Epidermal melanocyte (primary cell): ENCODE data around the gene OR52B2.

Source experiments
- DNase-seq: peaks from one replicate; pipeline ENCODE4 v3.0.0; 2011; ENCODE audit warnings: low spot score; ENCODE audit not compliant: insufficient read length

The OR52B2 gene

GRCh38 chr11:6170226-6170625 lies at the start of gene OR52B2:
Gene OR52B2 (minus strand): TSS chr11:6170326. CDS start chr11:6170326, 0 bp downstream.
- DNase-seq, result no peak

GRCh38 chr11:6219359-6219758 lies 49.2 kb upstream of the OR52B2 start:
- no peak for DNase-seq

GRCh38 chr11:6217722-6218121 lies 47.6 kb upstream of the OR52B2 start:
- DNase-seq, result no peak

- no peak for DNase-seq
Measured at GRCh38 chr11:6216501-6216900, 46.4 kb upstream of the OR52B2 start.

- no peak for DNase-seq
Measured at GRCh38 chr11:6214530-6214929, 44.4 kb upstream of the OR52B2 start.

GRCh38 chr11:6210274-6210955 lies 40.3 kb upstream of the OR52B2 start:
- DNase-seq, result no peak

- no peak for DNase-seq
Measured at GRCh38 chr11:6209801-6210200, 39.7 kb upstream of the OR52B2 start.

- no peak for DNase-seq
Measured at GRCh38 chr11:6206456-6207180, 36.5 kb upstream of the OR52B2 start.

- DNase-seq, result no peak
Measured at GRCh38 chr11:6205366-6205765, 35.2 kb upstream of the OR52B2 start, which contains the start of gene C11orf42. Gene C11orf42 (plus strand): TSS chr11:6205557. CDS start chr11:6205616, 59 bp downstream.

- DNase-seq, result no peak
Measured at GRCh38 chr11:6204706-6205105, 34.6 kb upstream of the OR52B2 start.

GRCh38 chr11:6203327-6203726 lies 33.2 kb upstream of the OR52B2 start:
- DNase-seq, result no peak

GRCh38 chr11:6202041-6202440 lies 31.9 kb upstream of the OR52B2 start:
- DNase-seq, result no peak

GRCh38 chr11:6201481-6201880 lies 31.4 kb upstream of the OR52B2 start:
- DNase-seq, result no peak

GRCh38 chr11:6200975-6201374 lies 30.8 kb upstream of the OR52B2 start:
- DNase-seq, result no peak

GRCh38 chr11:6199174-6199810 lies 29.2 kb upstream of the OR52B2 start, which contains the start of gene OR52W1:
Gene OR52W1 (plus strand): TSS chr11:6199224. CDS start chr11:6199224, 0 bp downstream.
- DNase-seq, result no peak

- no peak for DNase-seq
Measured at GRCh38 chr11:6197466-6198200, 27.5 kb upstream of the OR52B2 start.

GRCh38 chr11:6196396-6196795 lies 26.3 kb upstream of the OR52B2 start:
- DNase-seq, result no peak

- DNase-seq, result no peak
Measured at GRCh38 chr11:6194065-6194581, 24.0 kb upstream of the OR52B2 start.

GRCh38 chr11:6191742-6192141 lies 21.6 kb upstream of the OR52B2 start:
- no peak for DNase-seq

- no peak for DNase-seq
Measured at GRCh38 chr11:6175440-6175839, 5.3 kb upstream of the OR52B2 start.

GRCh38 chr11:6156628-6157359 lies 13.3 kb downstream of the OR52B2 start:
- no peak for DNase-seq
